HG02759 (cell line): ENCODE measurements around the gene EVL.

Experiments used
- ATAC-seq: cut with Tn5 transposase; IDR thresholded peaks from one replicate; pipeline ENCODE4 v1.9.1; 2021; ENCODE audit warnings: mild to moderate bottlenecking, moderate library complexity; ENCODE audit not compliant: unreplicated experiment

Gene EVL

GRCh38 chr14:100037353-100037752 lies 27.9 kb upstream of the EVL start:
- no peak for ATAC-seq

GRCh38 chr14:100038065-100038464 lies 27.2 kb upstream of the EVL start:
- no peak for ATAC-seq

- no peak for ATAC-seq
Observed at GRCh38 chr14:100039903-100040302, 25.3 kb upstream of the EVL start.

GRCh38 chr14:100041271-100041670 lies 24.0 kb upstream of the EVL start:
- ATAC-seq, result no peak

DNA sequence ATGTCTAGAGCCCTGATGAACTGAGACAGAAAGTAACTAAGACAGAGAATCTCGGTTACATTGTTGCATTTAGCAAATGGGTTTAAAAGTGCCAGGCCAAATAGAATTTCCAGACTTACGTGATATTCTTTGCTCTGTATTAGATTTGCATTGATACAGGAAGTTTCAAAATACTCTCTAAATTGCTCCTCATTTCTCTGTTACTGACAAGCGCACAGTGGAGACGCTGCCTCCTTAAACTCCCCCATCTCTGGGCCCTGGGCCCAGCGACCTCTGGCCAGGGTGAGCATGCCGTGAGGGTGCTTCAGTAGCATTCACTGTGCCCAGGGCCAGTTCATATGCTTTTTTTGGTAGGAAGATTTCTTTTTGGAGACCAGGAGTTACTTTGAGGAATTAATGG lies 22.9 kb upstream of the EVL start:
- ATAC-seq, result no peak

- no peak for ATAC-seq
Observed at GRCh38 chr14:100045642-100046344, 19.4 kb upstream of the EVL start.

DNA sequence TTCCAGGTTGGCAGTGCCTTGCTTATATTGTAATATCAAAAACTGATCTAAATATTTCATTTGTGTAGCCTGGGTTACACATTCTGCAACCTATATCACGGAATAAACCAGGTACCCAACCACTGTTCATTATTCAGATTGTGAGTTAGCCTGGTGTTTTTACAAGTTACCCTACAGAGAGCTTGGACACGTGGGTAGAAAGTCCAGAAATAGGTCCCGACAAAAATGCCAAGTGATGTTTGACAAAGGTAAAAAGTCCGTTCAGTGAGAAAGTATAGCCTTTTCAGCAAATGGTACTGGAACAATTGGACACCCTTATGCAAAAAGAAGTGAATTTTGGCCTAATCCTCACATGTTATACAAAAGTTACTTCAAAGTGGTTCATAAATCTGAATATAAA lies 17.6 kb upstream of the EVL start:
- ATAC-seq, result no peak

GRCh38 chr14:100048786-100049185 lies 16.4 kb upstream of the EVL start:
- no peak for ATAC-seq

DNA sequence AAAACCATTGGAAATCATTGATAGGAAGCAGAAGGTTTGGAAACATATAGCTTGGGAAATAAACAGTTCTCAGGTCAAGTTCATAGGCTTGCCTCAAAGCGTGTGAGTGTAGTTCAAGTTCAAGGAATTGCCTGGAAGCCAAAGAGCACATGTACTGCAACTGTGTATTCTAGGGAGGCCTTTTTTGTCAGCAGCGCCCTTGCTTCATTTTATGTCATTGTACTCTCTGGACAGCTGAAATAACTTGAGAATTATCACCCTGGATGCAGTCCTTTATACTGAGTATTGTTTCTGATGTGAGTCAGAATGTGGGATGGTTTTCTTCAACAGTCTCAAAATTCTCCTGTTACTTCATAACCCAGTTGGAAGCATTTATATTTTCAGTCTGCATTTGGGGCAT lies 16.0 kb upstream of the EVL start:
- ATAC-seq, result no peak

DNA sequence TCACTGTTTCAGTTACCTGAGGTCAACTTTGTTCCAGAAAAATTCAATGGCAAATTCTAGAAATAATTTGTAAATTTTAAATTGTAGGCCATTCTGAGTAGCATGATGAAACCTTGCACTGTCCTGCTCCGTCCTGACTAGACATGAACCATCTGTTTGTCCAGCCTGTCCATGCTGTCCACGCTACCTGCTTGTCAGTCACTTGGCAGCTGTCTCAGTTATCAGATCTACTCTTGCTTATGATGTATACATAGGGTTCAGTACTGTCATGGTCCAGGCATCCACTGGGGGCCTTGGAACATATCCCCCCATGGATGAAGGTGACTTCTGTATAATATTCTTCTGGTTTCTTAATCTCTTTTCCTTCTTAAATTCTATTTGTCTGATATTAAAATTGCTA lies 14.1 kb upstream of the EVL start:
- no peak for ATAC-seq

GRCh38 chr14:100051543-100051942 lies 13.7 kb upstream of the EVL start:
- no peak for ATAC-seq

- no peak for ATAC-seq
Observed at GRCh38 chr14:100052819-100053218, 12.4 kb upstream of the EVL start.

- ATAC-seq, result no peak
Observed at GRCh38 chr14:100054316-100055075, 10.7 kb upstream of the EVL start.

DNA sequence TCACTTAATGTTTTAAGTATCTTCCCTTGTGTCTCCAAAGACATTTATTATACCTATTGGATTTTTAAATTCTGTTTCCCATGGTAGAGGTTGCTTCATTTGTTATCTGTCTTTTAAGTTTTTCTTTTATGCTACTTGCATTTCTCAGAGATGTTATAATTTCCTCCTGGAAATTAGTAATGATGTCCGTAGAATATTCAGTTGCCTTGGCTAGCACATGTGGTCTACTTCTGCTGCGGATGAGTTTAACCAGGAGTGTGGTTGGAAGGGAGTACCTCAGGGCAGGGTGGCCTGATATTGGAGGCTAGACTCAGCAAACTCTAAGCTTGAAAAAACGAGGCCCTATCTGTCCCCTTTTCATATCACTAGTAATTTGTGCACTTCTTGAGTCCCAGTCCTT lies 8.8 kb upstream of the EVL start:
- ATAC-seq, result no peak

- ATAC-seq, result no peak
Observed at GRCh38 chr14:100056964-100057795, 8.0 kb upstream of the EVL start.

GRCh38 chr14:100058777-100059437 lies 6.3 kb upstream of the EVL start:
- peak; percentile 61 for ATAC-seq

DNA sequence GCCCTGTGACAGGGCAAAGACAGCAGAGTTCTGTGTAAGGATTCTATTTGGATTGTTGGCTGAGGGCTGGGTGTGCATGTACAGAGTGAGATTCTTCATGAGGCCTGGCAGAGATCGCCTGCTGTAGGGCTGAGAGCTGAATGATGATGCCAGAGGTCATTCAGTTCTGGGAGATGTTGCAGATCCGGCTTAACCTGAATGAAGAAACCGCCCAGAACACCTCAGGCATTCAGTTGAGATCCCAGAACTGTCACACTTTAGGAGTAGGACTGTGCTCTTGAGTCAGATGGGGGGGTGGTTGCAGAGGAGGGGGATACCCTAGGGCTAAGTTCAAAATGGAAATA lies 5.8 kb upstream of the EVL start:
- no peak for ATAC-seq

DNA sequence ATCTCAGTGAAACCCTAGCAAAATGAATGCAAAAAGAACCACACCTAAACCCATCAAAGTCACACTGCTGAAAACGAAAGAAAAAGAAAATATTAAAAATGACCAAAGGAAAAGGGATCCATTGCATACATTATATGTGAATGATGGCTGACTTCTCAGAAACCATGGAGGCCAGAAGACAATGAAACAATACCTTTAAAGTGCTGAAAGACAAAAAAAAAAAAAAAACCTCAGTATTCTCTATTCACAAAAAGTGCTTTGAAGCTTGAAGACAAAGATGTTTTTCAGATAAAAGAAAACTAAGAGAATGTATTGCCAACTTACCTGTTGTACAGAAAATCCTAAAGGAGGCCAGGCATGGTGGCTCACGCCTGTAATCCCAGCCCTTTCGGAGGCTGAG lies 4.5 kb upstream of the EVL start:
- no peak for ATAC-seq

GRCh38 chr14:100062590-100062989 lies 2.6 kb upstream of the EVL start:
- ATAC-seq, result no peak

- no peak for ATAC-seq
Observed at GRCh38 chr14:100063314-100063941, 1.8 kb upstream of the EVL start.
